Mucosa of descending colon (tissue), 3 donors: ENCODE results near the gene FAM78A. TPM values are rescaled to one million over a fixed set of nuclear protein-coding genes. Genes with fewer than 3 reads are reported as not detected.

Experiments
- ATAC-seq: fragments of 200-7000 bp; cut with Tn5 transposase; one replicate; pipeline ENCODE4 v1.9.1; 2020; ENCODE audit warnings: mild to moderate bottlenecking, moderate library complexity
- DNase-seq, 3 donors: peaks; one replicate each; pipeline ENCODE4 v3.0.0-alpha.2; 2020
- H3K36me3 ChIP-seq: fragments of 200-600 bp; one replicate; pipeline ENCODE4 v1.8.0; 2021; ENCODE audit warnings: low read depth, mild to moderate bottlenecking
- H3K4me1 ChIP-seq: fragments of 200-600 bp; one replicate; pipeline ENCODE4 v1.8.0; 2021; ENCODE audit warnings: low read depth, mild to moderate bottlenecking
- H3K4me3 ChIP-seq: fragments of 200-600 bp; one replicate; pipeline ENCODE4 v1.8.0; 2021; ENCODE audit warnings: mild to moderate bottlenecking
- H3K9me3 ChIP-seq: fragments of 200-600 bp; one replicate; pipeline ENCODE4 v1.8.0; 2021; ENCODE audit warnings: mild to moderate bottlenecking
- CTCF ChIP-seq: fragments of 200-600 bp; IDR thresholded peaks from one replicate; pipeline ENCODE4 v1.8.0; 2022; ENCODE audit warnings: antibody characterized with exemption, mild to moderate bottlenecking
- intact Hi-C, 2 donors: fragments of 100-400 bp; cut with DNase I in 1 of 2; cut with micrococcal nuclease in 1 of 2; formaldehyde crosslinking; loops; one replicate each; pipeline versions ENCODE4 v1.11.0 to v1.11.1; 2022; cut with DNase I, micrococcal nuclease
- total RNA-seq, 3 donors: library from RNA; stranded (reverse); fragmentation: NEBNext Ultra II Directional in 2 of 3; extraction: Animal tissue kit (Norgen Biotek cat#: 25700) in 2 of 3; gene quantifications; one replicate each; pipeline versions ENCODE4 v1.2.1 to v1.2.4, GENCODE V29; 2021 to 2023
- donor health status: DM: no; HTN: no; CAD: no; lungs with moderate emphysema.
- donor health status: DM: no; HTN: no; CAD: no.
- donor health status: DM: no; HTN: yes; CAD: no.

Gene FAM78A
- total RNA-seq, 3 donors from 2014 or later: 1.4 to 3.9 (median 2.9) TPM

- intact Hi-C loops: no loop called here
- no peak for TF ChIP-seq CTCF
- no peaks in the 10 kb centered on the region for H3K36me3 ChIP-seq
- no peak for ATAC-seq
- H3K4me1 ChIP-seq: peaks cover 4% of the 10 kb centered on the region
- no peak for DNase-seq
- H3K9me3 ChIP-seq: no peaks in the 10 kb centered on the region
- H3K4me3 ChIP-seq: no peak overlapping the region
Measured at GRCh38 chr9:131280660-131281059, 4.3 kb upstream of the FAM78A start.

- Histone ChIP-seq H3K36me3 (no peaks in the 10 kb centered on the region), H3K4me3 (no peak overlapping the region), H3K9me3 (no peaks in the 10 kb centered on the region), H3K4me1 (peaks cover 4% of the 10 kb centered on the region)
- no peak for TF ChIP-seq CTCF
- no peak for ATAC-seq
- intact Hi-C loops: no loop called here
- DNase-seq: no peak
Measured at GRCh38 chr9:131279863-131280570, 3.7 kb upstream of the FAM78A start.

- TF ChIP-seq CTCF: no peak
- H3K36me3 ChIP-seq: no peaks in the 10 kb centered on the region
- DNase-seq (peak in 1 of 3 donors; percentile 47), ATAC-seq (no peak)
- H3K4me3 ChIP-seq: no peak overlapping the region
- peaks cover 4% of the 10 kb centered on the region for H3K4me1 ChIP-seq
- intact Hi-C loops: no loop called here
- no peaks in the 10 kb centered on the region for H3K9me3 ChIP-seq
Measured at GRCh38 chr9:131279196-131279862, 3.0 kb upstream of the FAM78A start.

- H3K4me1 ChIP-seq: peaks cover 4% of the 10 kb centered on the region
- intact Hi-C loops: no loop called here
- ATAC-seq (peak; percentile 44), DNase-seq (peak; percentile 25 to 66 (median 56))
- no peak overlapping the region for H3K4me3 ChIP-seq
- H3K36me3 ChIP-seq: no peaks in the 10 kb centered on the region
- no peak for TF ChIP-seq CTCF
- no peaks in the 10 kb centered on the region for H3K9me3 ChIP-seq
Measured at GRCh38 chr9:131278702-131279111, 2.4 kb upstream of the FAM78A start.

- intact Hi-C loops: no loop called here
- TF ChIP-seq CTCF: no peak
- H3K9me3 ChIP-seq: no peaks in the 10 kb centered on the region
- ATAC-seq: peak; percentile 63
- peaks cover 4% of the 10 kb centered on the region for H3K4me1 ChIP-seq
- DNase-seq: peak; percentile 78 to 82 (median 80)
- peak overlapping the region; percentile 26 for H3K4me3 ChIP-seq
- H3K36me3 ChIP-seq: no peaks in the 10 kb centered on the region
Measured at GRCh38 chr9:131277910-131278701, 1.8 kb upstream of the FAM78A start.
